Breast epithelium (tissue), 3 donors: ENCODE results near the gene TRIP12.

Experiments
- CTCF ChIP-seq, 3 donors: fragments of 450-650 bp; IDR thresholded peaks; one replicate each; pipeline ENCODE4 v1.5.1; 2016 to 2017; ENCODE audit warnings: antibody characterized with exemption in 3 of 3, mild to moderate bottlenecking in 3 of 3, moderate library complexity in 3 of 3
- POLR2AphosphoS5 ChIP-seq, 3 donors: sonication (generic); formaldehyde crosslinking; IDR thresholded peaks; one replicate each; pipeline ENCODE4 v1.6.1; 2017; ENCODE audit warnings: antibody characterized with exemption in 3 of 3

DNA sequence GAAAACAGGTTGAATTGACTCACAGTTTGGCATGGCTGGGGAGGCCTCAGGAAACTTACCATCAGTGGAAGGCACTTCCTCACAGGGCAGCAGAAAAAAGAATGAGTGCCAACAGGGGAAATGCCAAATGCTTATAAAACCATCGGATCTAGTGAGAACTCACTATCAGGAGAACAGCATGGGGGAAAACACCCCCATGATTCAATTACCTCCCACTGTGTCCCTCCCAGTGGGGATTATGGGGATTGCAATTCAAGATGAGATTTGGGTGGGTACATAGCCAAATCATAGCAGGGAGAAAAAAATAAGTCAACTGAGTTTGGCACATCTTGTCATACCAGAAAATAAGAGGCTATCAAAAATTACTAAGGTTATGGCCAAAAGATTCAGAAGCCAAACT lies 96.3 kb downstream of the TRIP12 start:
- no peak for TF ChIP-seq CTCF (IDR thresholded peaks at IDR 0.05)
- no peak for TF ChIP-seq POLR2AphosphoS5 (IDR thresholded peaks at IDR 0.05)
